TTC549 (cell line): ENCODE results near the gene MYH9.

ENCODE experiments used
- FAIRE-seq: peaks from 2 replicates; lab custom pipeline; 2012; peaks lifted over from hg19 to GRCh38; lab: Jason Lieb, UNC

MYH9 gene

DNA sequence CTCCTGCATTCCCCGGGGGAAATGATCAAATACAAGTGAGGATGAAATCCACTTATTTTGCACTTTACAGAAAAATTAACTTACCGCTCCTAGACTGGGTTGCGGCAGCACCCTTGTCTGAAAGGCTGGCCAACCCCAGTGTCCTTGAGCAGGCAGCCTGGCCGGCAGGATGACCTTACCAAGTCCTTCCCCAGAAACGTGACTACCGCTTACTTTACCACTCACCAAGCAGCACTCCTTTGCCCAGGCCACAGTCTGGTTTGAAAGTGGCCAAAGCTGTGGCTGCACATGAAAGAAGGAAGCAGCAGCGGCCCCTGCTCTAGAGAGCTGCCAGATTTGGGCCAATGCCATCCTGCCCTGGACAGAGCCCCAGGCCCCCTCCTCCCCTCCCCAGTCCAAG lies 20.3 kb downstream of the MYH9 start:
- no peak for FAIRE-seq

DNA sequence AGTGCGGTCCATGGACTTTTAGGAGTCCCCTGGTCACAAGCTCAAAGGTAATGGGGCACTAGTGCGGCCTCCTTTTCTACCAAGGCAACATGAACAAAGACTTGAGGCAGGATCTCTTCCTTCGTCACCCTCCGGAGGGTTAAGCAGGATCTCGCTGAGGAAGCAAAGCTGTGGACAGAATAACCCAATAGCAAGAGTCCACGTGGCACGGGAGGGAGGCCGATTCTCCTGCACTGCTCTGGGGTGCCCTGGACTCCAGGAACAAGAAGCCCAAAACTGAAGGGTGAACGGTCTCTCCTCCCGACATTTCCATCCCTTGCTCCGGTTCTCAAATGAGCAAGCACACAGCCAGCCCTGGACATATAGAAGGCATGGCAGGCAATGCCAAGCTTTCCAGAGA lies 20.7 kb downstream of the MYH9 start:
- no peak for FAIRE-seq

DNA sequence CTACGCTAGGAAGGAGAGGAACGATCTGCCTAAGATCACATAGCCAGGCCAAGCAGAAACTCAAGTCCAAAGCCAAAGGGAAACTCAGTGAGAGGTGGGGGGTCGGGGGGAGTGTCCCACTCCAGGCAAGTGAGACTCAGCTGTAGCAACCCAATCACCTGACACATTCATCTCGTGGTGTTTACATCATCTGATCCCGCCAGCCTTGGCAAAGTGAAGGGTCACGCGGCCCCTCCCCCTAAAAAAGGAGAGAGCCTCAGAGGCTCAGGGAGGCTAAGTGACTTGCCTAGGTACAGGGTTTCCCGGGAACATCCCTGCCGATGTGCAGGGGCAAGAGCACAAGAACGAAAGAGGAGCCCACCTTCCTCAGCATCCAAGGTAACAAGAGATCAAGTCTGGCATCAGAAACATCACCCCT lies 21.5 kb downstream of the MYH9 start:
- FAIRE-seq = no peak

DNA sequence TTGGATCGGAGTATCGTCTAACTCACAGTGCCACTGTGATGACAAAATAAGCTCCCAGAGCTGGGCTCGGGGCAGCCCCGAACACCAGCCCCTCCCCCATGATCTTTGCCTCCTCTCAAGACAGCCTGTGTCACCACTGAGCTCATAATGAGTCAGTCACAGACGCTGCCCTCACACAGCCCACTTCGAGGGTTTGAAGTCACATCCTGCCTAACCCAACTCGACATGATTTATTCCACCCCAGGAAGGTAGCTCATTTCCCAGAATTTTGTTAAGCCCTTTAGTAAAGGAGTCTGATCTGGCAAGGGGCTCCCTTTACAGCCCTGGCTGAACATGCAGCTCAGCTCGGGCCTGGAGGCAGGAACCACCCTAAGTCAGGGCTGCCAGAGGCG lies 22.8 kb downstream of the MYH9 start:
- no peak for FAIRE-seq

DNA sequence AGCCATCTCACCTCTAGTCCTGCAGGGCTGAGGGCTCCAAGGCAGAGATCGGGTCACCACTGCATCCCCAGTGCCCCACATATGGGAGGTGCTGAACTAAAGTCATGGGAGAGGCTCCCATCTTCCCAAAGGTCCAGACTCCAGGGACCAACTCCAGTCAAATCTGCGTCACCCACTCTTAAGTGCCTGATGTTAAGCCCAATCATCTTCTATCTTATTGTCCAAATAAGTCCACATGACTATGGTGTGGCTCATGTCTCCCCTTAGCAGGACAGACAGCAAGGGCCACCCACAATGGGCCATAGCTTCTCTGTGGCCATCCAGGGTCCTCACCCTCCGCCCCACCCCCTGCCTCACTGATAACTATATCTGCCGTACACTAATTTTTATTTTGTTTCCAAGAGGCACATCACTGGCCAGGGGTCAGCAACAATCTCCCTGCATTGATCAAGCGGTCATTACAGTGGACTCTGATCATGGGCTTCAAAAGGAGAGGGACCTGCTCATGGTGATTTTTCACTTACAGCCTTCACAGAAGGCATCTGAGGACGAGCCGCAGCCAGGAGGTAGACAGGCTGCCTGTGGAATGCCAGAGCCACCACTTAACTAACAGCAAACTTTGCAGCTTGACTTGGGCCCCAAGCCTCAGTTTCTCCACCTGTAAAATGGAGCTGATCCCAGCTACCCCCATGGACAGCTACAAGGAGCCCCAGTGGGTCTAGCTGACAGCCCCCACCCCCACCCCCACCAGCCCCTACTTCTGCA lies 23.3 kb downstream of the MYH9 start:
- no peak for FAIRE-seq

DNA sequence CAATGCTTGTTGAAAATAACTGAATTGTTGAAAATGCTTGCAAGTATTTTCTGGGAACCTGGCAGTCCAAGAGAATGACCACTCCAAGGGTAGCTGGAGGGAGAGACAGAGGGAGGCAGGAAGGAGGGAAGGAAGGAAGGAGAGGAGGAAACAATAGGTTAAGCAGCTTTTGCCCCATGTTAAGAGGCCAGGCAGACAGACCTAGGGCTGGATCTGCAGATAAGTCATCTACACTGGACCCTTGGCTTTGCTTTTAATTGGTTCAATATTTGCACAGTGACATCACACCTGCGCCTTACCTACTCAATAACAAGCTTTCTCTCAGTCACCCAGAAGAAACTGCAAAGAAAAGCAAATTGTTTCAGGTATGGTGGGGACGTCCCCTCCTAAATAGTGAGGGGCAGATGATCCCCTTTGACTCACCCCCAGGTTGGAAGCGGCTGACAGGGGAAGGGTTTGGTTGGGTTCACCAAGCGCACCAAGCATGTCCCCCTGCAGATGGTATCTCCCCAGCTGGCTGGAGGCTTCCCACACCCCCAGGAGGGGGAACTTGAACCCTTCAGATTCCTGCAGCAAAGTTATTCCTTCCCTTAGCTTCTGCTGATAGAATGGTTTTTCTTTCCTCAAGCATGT lies 24.3 kb downstream of the MYH9 start:
- no peak for FAIRE-seq

DNA sequence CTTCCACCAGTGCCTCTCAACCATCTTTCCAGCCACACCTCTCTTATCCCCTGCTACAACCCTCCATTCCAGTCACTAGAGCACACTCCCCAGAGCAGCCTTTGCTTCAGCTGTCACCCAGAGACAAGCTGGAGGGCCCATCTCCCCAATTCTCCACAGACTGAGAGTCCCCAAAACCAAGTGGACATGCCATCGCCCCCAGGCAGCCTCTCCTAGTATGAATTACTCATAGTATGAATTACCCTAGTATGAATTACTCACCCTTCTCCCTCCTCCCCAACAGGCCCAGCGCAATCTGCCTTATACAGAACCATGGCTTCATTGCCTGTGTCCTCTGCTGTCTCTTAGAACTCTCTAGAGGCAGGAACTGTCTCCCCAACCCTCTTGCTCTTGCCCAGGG lies 24.8 kb downstream of the MYH9 start:
- no peak for FAIRE-seq

DNA sequence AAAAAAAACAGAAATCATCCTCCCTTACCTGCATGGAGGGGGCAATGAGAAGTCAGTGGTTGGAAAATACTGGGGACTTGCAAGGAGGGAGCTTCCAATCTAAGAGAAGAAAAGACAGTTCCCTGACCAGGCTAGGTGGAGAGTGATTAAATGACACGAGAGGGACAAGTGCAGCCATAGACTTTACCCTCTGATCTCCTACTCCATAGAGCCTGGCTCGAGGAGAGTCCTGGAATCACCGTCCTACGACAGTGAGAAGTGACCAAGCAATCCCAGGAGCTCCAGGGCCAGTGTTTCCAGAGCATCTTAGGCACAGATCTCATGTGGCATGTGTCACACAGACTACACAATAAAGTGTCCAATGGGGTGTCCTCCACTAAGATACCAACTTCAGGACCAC lies 25.7 kb downstream of the MYH9 start:
- FAIRE-seq = no peak

DNA sequence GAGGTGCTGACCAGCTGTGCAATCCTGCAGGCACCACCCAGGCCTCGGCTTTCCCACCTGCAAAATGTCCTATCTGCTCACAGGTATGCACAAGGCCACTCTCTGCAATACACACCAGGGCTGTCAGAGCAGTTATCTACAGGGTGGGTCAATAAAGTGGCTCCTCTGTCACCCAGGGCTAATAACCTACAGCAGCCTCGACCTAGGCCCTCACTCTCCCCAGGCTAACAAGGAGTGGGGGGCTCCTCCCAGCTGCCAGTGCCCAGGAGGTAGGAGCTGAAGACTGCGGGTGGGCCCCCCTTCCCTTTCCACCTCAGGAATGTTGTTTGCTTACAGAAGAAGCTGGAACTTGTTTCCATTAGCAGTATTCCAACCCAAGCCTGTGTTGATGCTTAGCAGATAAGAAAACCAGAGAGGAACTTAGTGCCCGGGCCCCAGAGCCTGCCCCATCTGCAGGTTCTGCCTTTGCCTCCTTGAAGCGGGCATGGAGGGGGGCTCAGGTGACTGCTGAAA lies 26.8 kb downstream of the MYH9 start:
- FAIRE-seq = no peak

DNA sequence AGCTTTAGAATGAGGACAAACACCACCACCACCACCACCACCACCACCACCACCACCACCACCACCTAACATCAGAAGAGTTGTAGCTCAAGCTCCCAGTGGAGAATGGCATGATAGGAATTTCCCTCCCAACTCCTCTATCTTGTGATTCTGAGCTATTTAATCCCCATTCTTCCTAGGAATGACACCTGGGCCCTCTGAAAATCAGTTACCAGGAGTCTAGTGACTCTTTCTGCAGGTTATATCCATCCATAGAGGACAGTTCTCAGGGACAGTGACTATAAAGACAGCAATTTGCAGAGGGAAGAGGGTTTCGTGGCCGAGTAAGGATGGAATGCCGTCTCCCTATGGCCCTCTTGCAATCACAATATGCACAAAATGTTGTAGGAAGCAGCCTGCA lies 27.8 kb downstream of the MYH9 start:
- no peak for FAIRE-seq

DNA sequence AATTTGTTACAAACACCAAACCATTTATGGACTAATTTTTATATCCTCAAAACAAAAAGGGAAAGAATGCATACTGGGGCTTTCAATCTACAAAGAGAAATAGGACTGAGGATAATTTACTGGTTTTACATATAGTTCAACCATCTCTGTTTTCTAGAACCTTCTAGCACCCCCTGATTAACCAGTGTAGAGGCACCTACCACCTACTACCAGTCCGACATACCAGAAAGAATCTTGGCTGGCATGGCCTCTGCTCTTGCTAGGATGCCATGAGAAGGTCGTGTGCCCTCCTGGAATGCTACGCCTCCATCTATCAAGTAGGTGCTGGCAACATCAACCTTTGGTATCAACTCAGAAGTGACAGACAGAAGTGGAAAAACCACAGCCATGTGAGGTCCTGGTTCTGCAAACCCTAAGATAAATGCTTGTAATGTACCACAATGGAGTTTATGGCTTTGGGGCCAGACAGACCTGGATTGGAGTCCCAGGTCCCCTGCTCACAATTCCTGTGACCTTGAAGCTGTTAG lies 28.2 kb downstream of the MYH9 start:
- no peak for FAIRE-seq

DNA sequence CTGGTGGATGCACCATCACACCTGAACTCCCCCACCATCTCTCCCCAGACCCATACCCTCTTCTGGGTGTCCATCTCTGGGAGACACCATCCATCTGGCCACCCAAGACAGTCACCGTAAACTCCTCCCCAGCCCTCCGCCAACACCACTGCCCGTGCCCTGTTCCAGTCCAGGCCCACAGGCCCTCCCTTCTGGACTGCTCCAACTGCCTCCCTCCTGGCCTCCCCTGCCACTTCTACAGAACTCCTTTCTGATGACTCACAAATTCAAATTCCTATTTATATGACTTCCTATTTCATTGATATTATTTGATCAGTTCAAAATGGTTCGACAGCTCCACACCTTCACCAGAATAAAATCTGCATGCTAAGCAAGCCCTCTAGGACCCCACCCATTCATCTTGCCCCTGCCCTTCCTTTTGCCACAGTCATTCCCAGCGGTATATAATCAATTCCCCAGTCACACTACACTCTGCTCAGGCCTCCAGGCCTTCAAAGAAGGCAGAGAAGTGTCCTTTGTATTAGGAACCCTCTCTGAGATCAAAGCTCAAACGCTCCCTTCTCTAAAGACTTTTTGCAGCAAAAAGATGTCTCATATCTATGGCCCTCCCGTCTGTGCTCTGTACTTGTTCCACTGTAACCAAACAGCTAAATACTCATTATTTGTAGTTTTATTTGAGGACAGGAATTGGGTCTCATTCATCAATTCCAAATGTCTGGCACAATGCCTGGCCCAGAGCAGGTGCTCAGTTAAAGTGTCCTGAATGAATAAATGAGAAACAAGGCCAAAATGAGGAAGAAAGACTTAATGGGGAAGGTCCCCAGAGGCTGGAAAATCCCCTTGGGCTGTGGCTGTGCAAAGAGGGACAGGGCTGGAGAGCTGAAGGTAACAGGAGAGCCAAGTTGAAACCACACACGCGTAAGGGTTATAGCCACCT lies 29.0 kb downstream of the MYH9 start:
- no peak for FAIRE-seq

DNA sequence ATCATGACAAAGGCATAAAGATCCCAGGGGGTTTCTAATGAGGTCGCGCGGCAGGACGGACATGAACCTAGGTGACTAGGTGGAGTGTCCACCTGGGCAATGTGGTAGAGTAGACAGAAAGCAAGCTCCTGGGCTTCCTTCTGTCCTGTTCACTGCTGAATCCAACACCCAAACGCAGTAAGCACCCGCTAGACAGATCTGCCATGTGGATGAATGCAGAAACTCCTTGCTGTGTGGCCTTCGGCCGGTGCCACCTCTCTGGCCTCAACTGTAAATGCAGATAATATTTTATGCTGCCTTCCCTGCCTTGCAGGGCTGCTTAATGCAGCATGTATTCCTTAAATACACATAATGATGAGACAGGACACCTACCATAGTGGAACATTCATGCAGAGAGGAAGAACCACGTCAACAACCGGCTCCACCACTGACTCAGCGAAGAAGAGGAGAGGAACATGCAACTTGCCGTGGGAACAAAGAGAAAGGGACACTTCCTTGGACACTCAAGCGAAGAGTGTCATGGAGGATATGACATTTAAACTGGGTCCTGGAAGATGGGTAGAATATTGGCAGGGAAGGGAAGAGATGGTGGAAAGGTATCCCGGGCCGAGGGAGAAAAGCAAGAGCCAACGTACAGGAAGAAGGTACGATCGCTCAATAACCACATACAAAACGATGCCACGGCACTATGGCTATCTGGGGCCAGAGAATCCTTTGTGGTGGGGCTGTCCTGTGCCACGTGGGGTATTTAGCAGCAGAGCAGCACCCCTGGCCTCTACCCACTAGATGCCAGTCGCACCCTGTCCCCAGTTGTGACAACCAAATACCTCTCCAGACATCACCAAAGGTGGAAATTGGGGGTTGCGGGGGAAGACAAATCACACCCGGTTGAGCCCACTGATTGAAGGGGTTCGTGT lies 30.8 kb downstream of the MYH9 start:
- FAIRE-seq = no peak

DNA sequence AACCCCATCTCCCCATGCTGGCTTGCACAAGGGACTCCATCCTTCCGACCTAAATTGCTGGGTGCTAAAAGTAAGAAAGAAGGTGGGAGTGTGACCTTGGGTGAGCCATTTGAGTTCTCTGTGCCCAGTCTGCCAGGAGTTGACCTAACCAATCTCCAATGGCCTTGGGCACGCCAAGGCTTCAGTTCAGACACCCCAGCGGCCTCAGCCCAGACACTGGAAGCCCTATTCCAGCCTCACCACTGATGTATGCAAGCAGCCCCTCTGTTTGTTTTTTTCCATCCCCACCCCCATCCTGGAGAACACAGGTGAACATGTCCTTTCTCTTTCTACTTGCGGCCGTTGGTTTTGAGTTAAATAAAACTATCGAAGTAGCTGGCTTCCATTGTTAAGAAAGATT lies 31.9 kb downstream of the MYH9 start:
- FAIRE-seq = no peak

DNA sequence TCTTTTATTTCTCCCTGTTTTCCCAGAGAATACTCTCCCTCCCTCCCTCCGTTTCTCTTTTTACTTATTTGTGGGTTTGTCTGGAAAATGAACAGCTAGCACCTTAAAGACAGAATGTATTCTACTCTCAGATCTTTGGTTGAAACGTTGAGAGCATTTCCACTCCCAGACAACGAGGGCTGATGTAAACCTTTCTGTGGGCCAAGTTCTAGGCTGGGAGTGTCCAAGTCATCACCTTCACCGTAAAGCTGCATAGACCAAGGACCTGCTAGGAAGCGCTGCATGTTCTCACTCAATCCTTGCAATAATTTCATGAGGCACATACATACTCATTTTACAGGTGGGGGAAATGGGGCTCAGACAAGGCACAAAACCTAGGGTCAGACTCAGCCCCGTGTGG lies 32.4 kb downstream of the MYH9 start:
- no peak for FAIRE-seq

DNA sequence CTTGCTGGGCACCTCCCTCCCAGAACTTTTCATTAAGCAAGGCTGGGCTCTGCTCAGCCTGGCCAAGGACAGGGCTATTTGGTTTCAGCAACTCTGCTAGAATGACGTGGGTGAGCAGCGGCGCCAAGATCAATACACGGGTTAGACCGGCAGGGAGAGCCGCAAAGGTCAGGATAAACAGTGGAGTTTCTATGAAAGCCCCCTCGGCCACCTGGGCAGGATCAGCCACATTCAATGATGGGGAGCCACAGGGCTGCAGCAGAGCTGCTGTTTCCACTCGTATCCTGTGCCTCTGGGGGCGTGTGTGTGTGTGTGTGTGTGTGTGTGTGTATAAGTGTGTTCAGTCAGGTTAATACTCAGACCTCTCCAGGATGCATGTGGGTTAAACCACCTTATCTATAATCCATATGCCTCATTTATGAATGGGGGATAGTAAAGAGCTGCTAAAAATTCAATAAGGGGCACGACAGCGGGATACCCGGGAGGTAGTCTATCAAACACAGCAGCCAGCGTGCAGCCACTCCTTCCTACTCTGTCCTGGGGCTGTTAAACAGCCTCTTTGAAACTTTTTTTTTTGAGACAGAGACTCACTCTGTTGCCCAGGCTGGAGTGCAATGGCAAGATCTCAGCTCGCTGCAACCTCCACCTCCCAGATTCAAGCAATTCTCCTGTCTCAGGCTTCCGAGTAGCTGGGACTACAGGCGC lies 34.8 kb downstream of the MYH9 start:
- FAIRE-seq = no peak

DNA sequence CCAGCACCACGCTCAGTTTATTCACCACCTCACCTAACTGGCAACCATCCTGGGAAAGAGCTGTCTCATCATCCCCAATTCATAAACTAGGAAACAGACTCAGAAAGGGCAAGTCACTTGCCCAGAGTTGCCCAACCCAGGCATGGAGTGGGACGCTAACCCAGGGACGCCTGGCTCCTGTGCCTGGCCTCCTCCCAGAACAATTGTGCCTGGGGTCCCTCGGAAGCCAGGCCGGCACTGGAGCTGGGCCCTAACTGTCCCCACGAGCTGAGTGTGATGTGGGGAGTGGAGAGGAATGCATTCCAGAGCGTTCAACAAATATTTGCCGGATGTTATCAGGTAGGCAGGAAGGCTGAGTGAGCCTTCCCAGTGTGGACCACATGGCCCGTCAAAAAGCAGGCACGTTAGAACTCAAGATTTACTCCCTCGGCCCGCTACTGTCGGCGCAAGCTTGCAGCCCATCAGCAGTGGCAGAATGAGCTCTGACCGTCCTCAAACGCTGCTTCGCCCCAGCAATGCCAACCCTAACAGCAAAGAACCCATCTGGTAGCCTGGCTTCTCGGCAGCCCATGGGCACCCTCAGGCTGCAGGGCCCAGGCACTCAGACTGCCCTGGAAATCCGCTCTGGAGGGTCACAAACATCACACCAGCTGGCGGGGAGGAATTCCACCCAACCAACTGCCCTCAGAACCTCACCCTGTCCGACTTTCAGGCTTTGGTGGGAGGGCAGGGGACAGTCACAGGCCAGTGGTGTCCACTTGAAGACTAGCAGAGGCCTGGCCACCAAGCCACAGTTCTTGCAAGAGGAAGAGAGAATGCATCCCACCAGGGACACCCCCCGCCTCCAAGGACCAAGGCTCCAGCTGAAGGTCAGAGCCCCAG lies 35.6 kb downstream of the MYH9 start:
- FAIRE-seq = no peak

DNA sequence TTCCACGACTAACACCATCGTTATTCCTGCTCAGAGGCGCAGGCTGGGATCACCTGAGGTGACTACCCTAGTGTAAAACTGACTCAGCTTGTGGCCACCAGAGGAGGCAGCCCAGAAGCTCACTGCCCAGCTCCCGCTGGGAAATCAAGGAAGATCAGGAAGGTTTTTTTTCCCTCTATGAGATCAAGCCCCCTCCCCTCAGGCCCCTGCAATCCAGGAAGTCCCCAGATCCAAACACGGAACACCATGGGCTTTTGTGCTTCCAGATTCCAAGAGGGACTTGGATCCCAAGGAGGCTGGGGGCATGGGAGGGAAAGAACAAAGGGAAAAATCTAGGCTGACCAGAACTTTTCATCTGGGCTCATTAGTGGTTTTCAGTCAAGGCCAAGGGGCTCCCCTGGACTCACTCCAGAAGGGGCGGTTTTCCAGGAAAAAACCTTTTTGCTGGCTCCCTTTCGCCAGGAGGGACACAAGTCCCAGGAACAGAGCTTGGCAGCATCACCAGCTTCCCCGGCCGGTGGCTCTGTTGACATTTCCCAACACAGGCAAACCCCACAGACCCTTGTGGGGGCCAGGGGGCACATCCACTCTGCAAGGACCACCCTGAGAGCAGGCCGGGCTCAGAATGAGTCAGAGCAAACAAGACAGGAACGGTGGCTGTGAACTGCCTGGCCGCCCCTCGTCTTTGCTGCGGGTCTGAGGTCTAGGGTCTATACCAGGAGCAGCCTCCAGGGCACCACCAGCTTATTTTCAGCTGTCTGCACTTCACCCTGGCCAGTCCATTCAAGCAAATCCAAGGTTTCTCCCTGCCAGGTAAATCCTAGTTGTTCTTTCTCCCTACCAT lies 36.8 kb downstream of the MYH9 start:
- FAIRE-seq = no peak

DNA sequence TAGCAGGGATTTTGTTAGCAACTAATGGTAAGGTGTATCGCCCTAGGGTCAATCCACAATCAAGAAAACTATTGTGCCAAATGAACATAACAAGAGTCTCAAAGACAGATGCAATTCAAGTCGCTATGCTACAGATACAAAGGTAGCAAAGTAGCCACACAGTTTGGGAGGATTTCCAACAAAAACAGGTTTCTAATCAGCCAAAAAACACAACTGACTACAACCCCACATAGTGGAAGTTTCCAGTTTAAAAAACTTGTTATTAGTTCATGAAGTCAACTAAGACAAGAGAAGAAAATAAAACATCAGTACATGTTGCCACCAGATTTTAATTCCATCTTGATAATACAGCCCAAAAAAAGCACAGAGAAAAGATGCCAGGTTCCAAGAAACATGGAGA lies 38.0 kb downstream of the MYH9 start:
- no peak for FAIRE-seq
